BE2C (cell line): ENCODE data around the gene FOXJ2.
A peak's percentile ranks its signal among the peaks of the same experiment; 100 is the strongest.
"Not testable (repeated sequence)": the region's sequence is repeated elsewhere in the genome, so short reads cannot be mapped to it uniquely, and the experiment has no call there.

Experiments used
- DNase-seq: peaks from one replicate; pipeline ENCODE4 v3.0.0-alpha.2; 2020
- H3K27me3 ChIP-seq: fragments of 250-450 bp; sonication (Bioruptor Pico); 2 replicates; pipeline ENCODE4 v1.5.1; 2020; ENCODE audit warnings: mild to moderate bottlenecking
- H3K36me3 ChIP-seq: fragments of 250-450 bp; sonication (Bioruptor Pico); 2 replicates; pipeline ENCODE4 v1.5.1; 2020; ENCODE audit warnings: mild to moderate bottlenecking
- H3K4me1 ChIP-seq: fragments of 250-450 bp; sonication (Bioruptor Pico); 2 replicates; pipeline ENCODE4 v1.5.1; 2020
- H3K4me3 ChIP-seq: 2 replicates; pipeline ENCODE4 v1.5.1; 2011; ENCODE audit warnings: low read depth, low read length
- H3K9me3 ChIP-seq: fragments of 250-450 bp; sonication (Bioruptor Pico); 2 replicates; pipeline ENCODE4 v1.5.1; 2020
- TF ChIP-seq, protein P1 (sequence below): IDR thresholded peaks from 2 replicates; pipeline ENCODE4 v1.5.1; 2012; ENCODE audit warnings: mild to moderate bottlenecking, low read depth, low read length

The FOXJ2 gene

DNA sequence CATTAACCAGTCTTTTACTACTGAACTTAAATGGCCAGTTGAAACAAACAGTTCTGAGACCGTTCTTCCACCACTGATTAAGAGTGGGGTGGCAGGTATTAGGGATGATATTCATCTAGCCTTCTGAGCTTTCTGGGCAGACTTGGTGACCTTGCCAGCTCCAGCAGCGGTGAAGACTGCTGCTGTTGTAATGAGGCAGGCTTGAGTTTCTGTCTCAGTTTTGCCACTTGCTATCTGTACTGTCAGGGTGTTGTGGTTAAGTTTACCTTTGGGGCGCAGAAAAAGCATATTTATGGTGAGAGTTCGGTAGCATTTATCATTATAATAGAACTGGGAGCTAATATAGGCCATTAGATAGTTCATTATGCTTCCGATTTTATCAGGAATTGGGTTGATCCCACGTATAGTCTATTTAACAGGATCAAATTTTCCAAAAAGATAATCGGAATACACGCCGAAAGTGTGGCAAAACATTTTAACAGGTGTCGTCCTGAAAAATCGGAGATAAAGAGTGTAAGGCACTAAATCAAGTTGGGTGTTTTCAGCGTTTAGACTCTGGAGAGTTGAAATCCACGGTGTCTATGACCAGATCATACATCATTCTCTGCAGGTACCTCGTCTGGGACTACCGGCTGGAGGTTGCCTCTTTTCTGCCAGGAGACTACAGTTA, 48.9 kb downstream of the FOXJ2 start:
- no peak for DNase-seq
- peaks cover 15% of the 10 kb centered on the region for H3K4me1 ChIP-seq
- H3K4me3 ChIP-seq = peak overlapping the region; percentile 91
- TF ChIP-seq, protein P1, sequence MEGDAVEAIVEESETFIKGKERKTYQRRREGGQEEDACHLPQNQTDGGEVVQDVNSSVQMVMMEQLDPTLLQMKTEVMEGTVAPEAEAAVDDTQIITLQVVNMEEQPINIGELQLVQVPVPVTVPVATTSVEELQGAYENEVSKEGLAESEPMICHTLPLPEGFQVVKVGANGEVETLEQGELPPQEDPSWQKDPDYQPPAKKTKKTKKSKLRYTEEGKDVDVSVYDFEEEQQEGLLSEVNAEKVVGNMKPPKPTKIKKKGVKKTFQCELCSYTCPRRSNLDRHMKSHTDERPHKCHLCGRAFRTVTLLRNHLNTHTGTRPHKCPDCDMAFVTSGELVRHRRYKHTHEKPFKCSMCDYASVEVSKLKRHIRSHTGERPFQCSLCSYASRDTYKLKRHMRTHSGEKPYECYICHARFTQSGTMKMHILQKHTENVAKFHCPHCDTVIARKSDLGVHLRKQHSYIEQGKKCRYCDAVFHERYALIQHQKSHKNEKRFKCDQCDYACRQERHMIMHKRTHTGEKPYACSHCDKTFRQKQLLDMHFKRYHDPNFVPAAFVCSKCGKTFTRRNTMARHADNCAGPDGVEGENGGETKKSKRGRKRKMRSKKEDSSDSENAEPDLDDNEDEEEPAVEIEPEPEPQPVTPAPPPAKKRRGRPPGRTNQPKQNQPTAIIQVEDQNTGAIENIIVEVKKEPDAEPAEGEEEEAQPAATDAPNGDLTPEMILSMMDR = no peak
- no peaks in the 10 kb centered on the region; the same call in 1 of the 2 replicates for H3K36me3 ChIP-seq
- no peaks in the 10 kb centered on the region for H3K27me3 ChIP-seq
- H3K9me3 ChIP-seq = no peaks in the 10 kb centered on the region

DNA sequence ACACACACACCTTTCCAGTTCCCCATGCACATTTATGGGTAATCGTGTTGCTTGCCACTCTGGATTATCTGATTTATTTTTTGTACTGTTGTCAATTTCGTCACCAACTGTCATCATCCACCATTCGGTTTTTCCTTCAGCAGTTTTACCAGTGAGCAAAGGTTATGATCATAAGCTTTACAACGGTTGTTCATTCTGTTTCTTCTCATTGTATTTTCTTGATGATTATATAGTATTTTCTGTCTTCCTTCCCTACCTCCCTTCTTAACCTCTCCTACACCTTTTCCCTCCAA, 50.2 kb downstream of the FOXJ2 start:
- no peaks in the 10 kb centered on the region; the same call in 1 of the 2 replicates for H3K36me3 ChIP-seq
- TF ChIP-seq, protein P1 = no peak
- H3K27me3 ChIP-seq = no peaks in the 10 kb centered on the region
- DNase-seq = no peak
- peak overlapping the region; percentile 91 for H3K4me3 ChIP-seq
- H3K4me1 ChIP-seq = peaks cover 4% of the 10 kb centered on the region; the same call in 1 of the 2 replicates
- no peaks in the 10 kb centered on the region for H3K9me3 ChIP-seq

DNA sequence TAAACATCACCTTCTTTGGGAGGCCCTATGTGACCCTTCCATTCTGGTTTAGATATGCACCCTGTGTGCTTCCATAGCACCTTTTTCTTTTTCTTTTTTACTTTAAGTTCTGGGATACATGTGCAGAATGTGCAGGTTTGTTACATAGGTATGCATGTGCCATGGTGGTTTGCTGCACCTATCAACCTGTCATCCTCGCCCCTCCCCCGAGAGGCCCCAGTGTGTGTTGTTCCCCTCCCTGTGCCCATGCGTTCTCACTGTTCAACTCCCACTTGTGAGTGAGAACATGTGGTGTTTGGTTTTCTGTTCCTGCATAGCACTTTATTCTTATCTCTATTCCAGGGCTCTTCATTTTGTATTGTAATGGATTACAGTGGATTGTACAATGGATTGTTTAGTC, 51.8 kb downstream of the FOXJ2 start:
- H3K36me3 ChIP-seq, H3K27me3 ChIP-seq, DNase-seq, H3K4me3 ChIP-seq, H3K4me1 ChIP-seq, H3K9me3 ChIP-seq: not testable (repeated sequence)

DNA sequence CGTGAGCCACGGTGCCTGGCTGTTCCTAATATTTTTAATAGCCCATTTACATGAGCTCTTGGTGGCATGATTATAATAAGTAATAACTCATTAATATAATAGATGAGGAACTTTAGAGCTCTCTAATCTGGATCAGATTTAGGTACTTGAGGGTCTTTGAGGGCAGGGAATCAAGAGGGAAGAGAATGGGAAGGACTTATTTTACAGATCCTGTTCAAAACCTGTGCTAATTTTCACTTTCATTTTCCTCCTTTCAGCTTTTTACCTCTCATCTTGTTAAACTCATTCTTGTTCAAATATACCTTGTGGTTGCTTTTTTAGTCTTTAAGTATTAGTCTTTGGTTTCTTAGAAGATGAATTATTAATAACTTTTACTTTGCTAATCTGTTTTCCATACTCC, 55.1 kb downstream of the FOXJ2 start:
- Histone ChIP-seq H3K4me3 (no peak overlapping the region), H3K4me1 (no peaks in the 10 kb centered on the region), H3K36me3 (peaks cover 30% of the 10 kb centered on the region), H3K9me3 (no peaks in the 10 kb centered on the region), H3K27me3 (no peaks in the 10 kb centered on the region)
- TF ChIP-seq, protein P1 = no peak
- DNase-seq = no peak

DNA sequence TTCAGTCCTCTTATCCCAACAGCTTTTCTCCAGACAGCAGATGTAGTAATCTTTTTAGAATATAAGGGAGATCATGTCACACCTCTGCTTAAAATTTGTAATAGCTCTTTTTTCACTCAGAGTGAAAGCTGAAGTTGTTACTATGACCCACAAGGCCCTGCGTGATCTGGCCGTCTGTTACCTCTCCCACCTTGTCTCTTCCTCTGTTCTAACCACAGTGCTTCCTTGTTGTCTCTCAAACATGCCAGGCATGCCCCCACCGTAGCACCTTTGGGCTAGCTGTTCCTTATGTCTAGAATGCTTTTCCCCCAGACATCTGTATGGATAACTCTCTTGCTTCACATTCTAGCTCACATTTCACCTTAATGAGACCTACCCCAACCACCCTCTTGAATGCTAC, 56.1 kb downstream of the FOXJ2 start:
- TF ChIP-seq, protein P1 = no peak
- Histone ChIP-seq H3K9me3 (no peaks in the 10 kb centered on the region), H3K4me1 (no peaks in the 10 kb centered on the region), H3K36me3 (peaks cover 38% of the 10 kb centered on the region), H3K27me3 (no peaks in the 10 kb centered on the region), H3K4me3 (no peak overlapping the region)
- no peak for DNase-seq

DNA sequence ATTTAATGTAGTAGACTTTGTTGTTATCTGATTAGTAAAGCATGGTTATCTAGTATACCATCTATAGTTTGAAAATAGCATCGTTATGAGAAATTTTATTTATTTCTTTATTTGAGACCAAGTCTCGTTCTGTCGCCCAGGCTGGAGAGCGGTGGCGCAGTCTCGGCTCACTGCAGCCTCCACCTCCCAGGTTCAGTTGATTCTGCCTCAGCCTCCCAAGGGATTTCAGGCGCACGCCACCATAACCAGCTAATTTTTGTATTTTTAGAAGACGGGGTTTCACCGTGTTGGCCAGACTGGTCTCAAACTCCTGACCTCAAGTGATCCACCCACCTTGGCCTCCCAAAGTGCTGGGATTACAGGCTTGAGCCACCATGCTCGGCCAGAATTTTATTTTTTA, 56.8 kb downstream of the FOXJ2 start:
- not testable (repeated sequence) for H3K4me3 ChIP-seq, H3K9me3 ChIP-seq, H3K4me1 ChIP-seq, DNase-seq, H3K27me3 ChIP-seq
- H3K36me3 ChIP-seq = peaks cover 44% of the 10 kb centered on the region

DNA sequence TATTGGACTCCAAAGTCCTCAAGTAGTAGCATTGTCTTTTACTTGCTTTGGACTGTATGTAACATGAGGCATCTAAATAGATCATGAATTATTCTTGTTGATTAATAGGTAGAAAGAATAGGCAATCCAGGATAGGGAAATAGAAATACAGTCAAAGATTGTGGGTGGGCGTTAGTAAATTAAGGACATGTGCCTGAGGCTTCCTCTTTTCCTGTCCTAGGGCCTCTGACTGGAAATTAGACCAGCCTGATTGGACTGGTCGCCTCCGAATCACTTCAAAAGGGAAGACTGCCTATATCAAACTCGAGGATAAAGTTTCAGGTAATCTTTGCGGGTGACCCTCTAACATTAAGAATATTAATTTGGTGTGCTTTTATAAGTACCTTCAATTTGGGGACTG, 57.2 kb downstream of the FOXJ2 start:
- H3K9me3 ChIP-seq = no peaks in the 10 kb centered on the region
- no peak overlapping the region for H3K4me3 ChIP-seq
- TF ChIP-seq, protein P1 = no peak
- H3K4me1 ChIP-seq = no peaks in the 10 kb centered on the region
- no peaks in the 10 kb centered on the region for H3K27me3 ChIP-seq
- peaks cover 49% of the 10 kb centered on the region for H3K36me3 ChIP-seq
- DNase-seq = no peak
